Progenitor cell of endocrine pancreas (in vitro differentiated cells): ENCODE measurements around the gene KLHL6. TPM values are rescaled to one million over a fixed set of nuclear protein-coding genes. Genes with fewer than 3 reads are reported as not detected.

ENCODE experiments used
- DNase-seq: peaks from one replicate; pipeline ENCODE4 v3.0.0; 2021; ENCODE audit warnings: low spot score; ENCODE audit not compliant: unreplicated experiment
- H3K27ac Mint-ChIP-seq: 2 replicates; pipeline ENCODE4 v1.8.0; 2021; ENCODE audit warnings: mild to moderate bottlenecking, moderate library complexity, mixed read lengths
- H3K27me3 Mint-ChIP-seq: 2 replicates; pipeline ENCODE4 v1.8.0; 2021; ENCODE audit warnings: mixed read lengths
- H3K36me3 Mint-ChIP-seq: 2 replicates; pipeline ENCODE4 v1.8.0; 2022; ENCODE audit warnings: mixed read lengths; ENCODE audit not compliant: insufficient read depth
- H3K4me1 Mint-ChIP-seq: 2 replicates; pipeline ENCODE4 v1.8.0; 2021; ENCODE audit warnings: low read depth, mixed read lengths
- H3K4me3 Mint-ChIP-seq: 2 replicates; pipeline ENCODE4 v1.8.0; 2021; ENCODE audit warnings: low read depth, mild to moderate bottlenecking, moderate library complexity, mixed read lengths
- H3K9me3 Mint-ChIP-seq: 2 replicates; pipeline ENCODE4 v1.8.0; 2021; ENCODE audit warnings: low read depth, mixed read lengths
- CTCF ChIP-seq: fragments of 200-600 bp; sonication (generic); IDR thresholded peaks from one replicate; pipeline ENCODE4 v1.5.0; 2021; ENCODE audit warnings: antibody characterized with exemption, mild to moderate bottlenecking; ENCODE audit not compliant: unreplicated experiment
- total RNA-seq: library from RNA; stranded (reverse); gene quantifications from 2 replicates; pipeline ENCODE4 v1.2.1, GENCODE V29; 2021

Gene KLHL6
- total RNA-seq, 1 donor from 2014 or later: 0.12 TPM

- DNase-seq: no peak
- no peaks in the 10 kb centered on the region for H3K36me3 Mint-ChIP-seq
- TF ChIP-seq CTCF: no peak
- H3K27me3 Mint-ChIP-seq: no peaks in the 10 kb centered on the region
- H3K4me1 Mint-ChIP-seq: peaks cover 11% of the 10 kb centered on the region
- H3K4me3 Mint-ChIP-seq: no peak overlapping the region
- H3K9me3 Mint-ChIP-seq: peaks cover 15% of the 10 kb centered on the region
- H3K27ac Mint-ChIP-seq: no peak overlapping the region
Measured at GRCh38 chr3:183502237-183503181, 53.0 kb downstream of the KLHL6 start.

- DNase-seq: no peak
- H3K27ac Mint-ChIP-seq: peak overlapping the region; percentile 38
- H3K36me3 Mint-ChIP-seq: no peaks in the 10 kb centered on the region
- H3K4me3 Mint-ChIP-seq: no peak overlapping the region
- peaks cover 11% of the 10 kb centered on the region for H3K4me1 Mint-ChIP-seq
- no peak for TF ChIP-seq CTCF
- H3K9me3 Mint-ChIP-seq: peaks cover 9% of the 10 kb centered on the region
- H3K27me3 Mint-ChIP-seq: no peaks in the 10 kb centered on the region
Measured at GRCh38 chr3:183500981-183501704, 54.4 kb downstream of the KLHL6 start.

GRCh38 chr3:183500319-183500718 is 55.2 kb downstream of the KLHL6 start:
- Mint-ChIP-seq H3K4me3 (no peak overlapping the region), H3K27me3 (no peaks in the 10 kb centered on the region), H3K36me3 (no peaks in the 10 kb centered on the region), H3K4me1 (peaks cover 11% of the 10 kb centered on the region), H3K27ac (peak overlapping the region; percentile 9), H3K9me3 (peaks cover 6% of the 10 kb centered on the region)
- no peak for TF ChIP-seq CTCF
- DNase-seq: no peak

- peaks cover 11% of the 10 kb centered on the region for H3K4me1 Mint-ChIP-seq
- no peak overlapping the region for H3K4me3 Mint-ChIP-seq
- H3K27ac Mint-ChIP-seq: no peak overlapping the region
- DNase-seq: no peak
- no peaks in the 10 kb centered on the region for H3K27me3 Mint-ChIP-seq
- H3K9me3 Mint-ChIP-seq: peaks cover 3% of the 10 kb centered on the region
- no peaks in the 10 kb centered on the region for H3K36me3 Mint-ChIP-seq
- TF ChIP-seq CTCF: no peak
Measured at GRCh38 chr3:183498634-183499033, 56.9 kb downstream of the KLHL6 start.

GRCh38 chr3:183497313-183497712 is 58.2 kb downstream of the KLHL6 start:
- Mint-ChIP-seq H3K4me1 (peaks cover 11% of the 10 kb centered on the region), H3K27me3 (no peaks in the 10 kb centered on the region), H3K4me3 (no peak overlapping the region), H3K27ac (no peak overlapping the region), H3K36me3 (no peaks in the 10 kb centered on the region), H3K9me3 (peaks cover 3% of the 10 kb centered on the region)
- DNase-seq: no peak
- no peak for TF ChIP-seq CTCF
